Measurements from ENCODE around the gene RWDD1.

DNA sequence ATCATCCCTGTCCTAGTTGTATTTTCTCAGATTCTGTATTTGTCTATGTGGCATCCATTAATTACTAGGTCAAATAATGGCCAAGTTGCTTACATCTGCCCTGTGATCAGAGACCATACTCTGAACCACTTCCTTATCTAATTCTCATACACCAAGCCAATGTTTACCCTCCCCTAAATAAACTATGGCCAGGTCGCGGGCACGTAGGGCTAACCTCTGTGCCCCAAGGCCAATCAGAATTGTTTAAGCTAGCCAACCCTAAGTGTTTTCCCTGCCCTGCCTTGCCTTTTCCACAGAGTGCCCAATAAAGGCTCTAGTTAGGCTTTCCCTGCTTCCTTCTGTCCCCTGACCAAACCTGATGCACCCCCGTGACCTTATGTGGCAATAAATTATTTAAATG, 20.5 kb upstream of the RWDD1 start:
- TF ChIP-seq, protein P1, sequence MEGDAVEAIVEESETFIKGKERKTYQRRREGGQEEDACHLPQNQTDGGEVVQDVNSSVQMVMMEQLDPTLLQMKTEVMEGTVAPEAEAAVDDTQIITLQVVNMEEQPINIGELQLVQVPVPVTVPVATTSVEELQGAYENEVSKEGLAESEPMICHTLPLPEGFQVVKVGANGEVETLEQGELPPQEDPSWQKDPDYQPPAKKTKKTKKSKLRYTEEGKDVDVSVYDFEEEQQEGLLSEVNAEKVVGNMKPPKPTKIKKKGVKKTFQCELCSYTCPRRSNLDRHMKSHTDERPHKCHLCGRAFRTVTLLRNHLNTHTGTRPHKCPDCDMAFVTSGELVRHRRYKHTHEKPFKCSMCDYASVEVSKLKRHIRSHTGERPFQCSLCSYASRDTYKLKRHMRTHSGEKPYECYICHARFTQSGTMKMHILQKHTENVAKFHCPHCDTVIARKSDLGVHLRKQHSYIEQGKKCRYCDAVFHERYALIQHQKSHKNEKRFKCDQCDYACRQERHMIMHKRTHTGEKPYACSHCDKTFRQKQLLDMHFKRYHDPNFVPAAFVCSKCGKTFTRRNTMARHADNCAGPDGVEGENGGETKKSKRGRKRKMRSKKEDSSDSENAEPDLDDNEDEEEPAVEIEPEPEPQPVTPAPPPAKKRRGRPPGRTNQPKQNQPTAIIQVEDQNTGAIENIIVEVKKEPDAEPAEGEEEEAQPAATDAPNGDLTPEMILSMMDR (IDR thresholded peaks at IDR 0.05) = no peak
- no peak for TF ChIP-seq ZFX (IDR thresholded peaks at IDR 0.05; ENCODE audit: borderline replicate concordance)
